ENCODE measurements around the gene URM1.

The URM1 gene

DNA sequence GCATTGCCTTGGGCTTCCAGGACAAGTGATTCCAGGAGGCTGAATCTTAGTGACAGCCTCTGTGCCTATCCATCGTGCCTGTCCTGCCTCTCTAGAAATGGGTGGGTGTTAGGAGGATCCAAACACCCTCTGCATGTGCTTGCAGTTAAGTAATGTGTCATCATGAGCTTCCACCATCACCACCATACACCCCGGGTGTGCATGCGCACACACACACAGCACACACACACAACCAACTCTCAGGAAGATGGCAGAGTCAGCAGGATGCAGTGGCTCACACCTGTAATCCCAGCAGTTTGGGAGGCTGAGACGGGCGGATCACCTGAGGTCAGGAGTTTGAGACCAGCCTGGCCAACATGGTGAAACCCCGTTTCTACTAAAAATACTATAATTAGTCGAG lies 26.7 kb downstream of the URM1 start:
- Histone ChIP-seq H3K4me2 (ENCODE audit: low read depth, low read length) (no peak overlapping the region), H3K9me3 (replicated peaks; ENCODE audit: insufficient read depth, low read length) (no peaks in the 10 kb centered on the region), H3K79me2 (ENCODE audit: low read length) (no peaks in the 10 kb centered on the region), H3K27ac (ENCODE audit: low read length) (no peak overlapping the region), H3K4me3 (ENCODE audit: low read length) (no peak overlapping the region), H3K36me3 (replicated peaks; ENCODE audit: insufficient read depth, low read length) (no peaks in the 10 kb centered on the region), H2AFZ (ENCODE audit: low read length) (no peak overlapping the region), H4K20me1 (ENCODE audit: insufficient read depth, low read length) (no peaks in the 10 kb centered on the region), H3K27me3 (replicated peaks; ENCODE audit: insufficient read depth, low read length) (0 out of 2 replicates have a peak, but pooled peaks cover 7% of the 10 kb centered on the region), H3K9me2 (replicated peaks; ENCODE audit: insufficient read depth, low read length) (no peaks in the 10 kb centered on the region), H3F3A (ENCODE audit: insufficient read depth, low read length) (no peaks in the 10 kb centered on the region), H3K9ac (ENCODE audit: low read length) (no peak overlapping the region), H3K4me1 (ENCODE audit: low read length) (no peaks in the 10 kb centered on the region)
- DNase-seq = no peak
- TF ChIP-seq, protein P1, sequence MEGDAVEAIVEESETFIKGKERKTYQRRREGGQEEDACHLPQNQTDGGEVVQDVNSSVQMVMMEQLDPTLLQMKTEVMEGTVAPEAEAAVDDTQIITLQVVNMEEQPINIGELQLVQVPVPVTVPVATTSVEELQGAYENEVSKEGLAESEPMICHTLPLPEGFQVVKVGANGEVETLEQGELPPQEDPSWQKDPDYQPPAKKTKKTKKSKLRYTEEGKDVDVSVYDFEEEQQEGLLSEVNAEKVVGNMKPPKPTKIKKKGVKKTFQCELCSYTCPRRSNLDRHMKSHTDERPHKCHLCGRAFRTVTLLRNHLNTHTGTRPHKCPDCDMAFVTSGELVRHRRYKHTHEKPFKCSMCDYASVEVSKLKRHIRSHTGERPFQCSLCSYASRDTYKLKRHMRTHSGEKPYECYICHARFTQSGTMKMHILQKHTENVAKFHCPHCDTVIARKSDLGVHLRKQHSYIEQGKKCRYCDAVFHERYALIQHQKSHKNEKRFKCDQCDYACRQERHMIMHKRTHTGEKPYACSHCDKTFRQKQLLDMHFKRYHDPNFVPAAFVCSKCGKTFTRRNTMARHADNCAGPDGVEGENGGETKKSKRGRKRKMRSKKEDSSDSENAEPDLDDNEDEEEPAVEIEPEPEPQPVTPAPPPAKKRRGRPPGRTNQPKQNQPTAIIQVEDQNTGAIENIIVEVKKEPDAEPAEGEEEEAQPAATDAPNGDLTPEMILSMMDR (IDR thresholded peaks at IDR 0.05; ENCODE audit: low read length) = no peak
- TF ChIP-seq EZH2 (optimal IDR thresholded peaks at IDR 0.05; ENCODE audit: low read depth, low read length) = no peak
- no peak for TF ChIP-seq EZH2phosphoT487 (IDR thresholded peaks at IDR 0.05; ENCODE audit: low read length)

GRCh38 chr9:128399861-128400260 lies 28.7 kb downstream of the URM1 start:
- no peaks in the 10 kb centered on the region for H3K36me3 ChIP-seq (replicated peaks; ENCODE audit: insufficient read depth, low read length)
- H3K9ac ChIP-seq (ENCODE audit: low read length) = no peak overlapping the region
- H3K27ac ChIP-seq (ENCODE audit: low read length) = no peak overlapping the region
- no peak overlapping the region for H3K4me3 ChIP-seq (ENCODE audit: low read length)
- H3K79me2 ChIP-seq (ENCODE audit: low read length) = no peaks in the 10 kb centered on the region
- no peaks in the 10 kb centered on the region for H3K4me1 ChIP-seq (ENCODE audit: low read length)
- H3K4me2 ChIP-seq (ENCODE audit: low read depth, low read length) = no peak overlapping the region
- H2AFZ ChIP-seq (ENCODE audit: low read length) = no peak overlapping the region
- TF ChIP-seq EZH2phosphoT487 (IDR thresholded peaks at IDR 0.05; ENCODE audit: low read length) = no peak
- TF ChIP-seq EZH2 (optimal IDR thresholded peaks at IDR 0.05; ENCODE audit: low read depth, low read length) = no peak
- TF ChIP-seq, protein P1 (IDR thresholded peaks at IDR 0.05; ENCODE audit: low read length) = no peak
- H3F3A ChIP-seq (ENCODE audit: insufficient read depth, low read length) = no peaks in the 10 kb centered on the region
- H4K20me1 ChIP-seq (ENCODE audit: insufficient read depth, low read length) = no peaks in the 10 kb centered on the region
- 0 out of 2 replicates have a peak, but pooled peaks cover 7% of the 10 kb centered on the region for H3K27me3 ChIP-seq (replicated peaks; ENCODE audit: insufficient read depth, low read length)
- no peaks in the 10 kb centered on the region for H3K9me3 ChIP-seq (replicated peaks; ENCODE audit: insufficient read depth, low read length)
- DNase-seq = no peak
- no peaks in the 10 kb centered on the region for H3K9me2 ChIP-seq (replicated peaks; ENCODE audit: insufficient read depth, low read length)

DNA sequence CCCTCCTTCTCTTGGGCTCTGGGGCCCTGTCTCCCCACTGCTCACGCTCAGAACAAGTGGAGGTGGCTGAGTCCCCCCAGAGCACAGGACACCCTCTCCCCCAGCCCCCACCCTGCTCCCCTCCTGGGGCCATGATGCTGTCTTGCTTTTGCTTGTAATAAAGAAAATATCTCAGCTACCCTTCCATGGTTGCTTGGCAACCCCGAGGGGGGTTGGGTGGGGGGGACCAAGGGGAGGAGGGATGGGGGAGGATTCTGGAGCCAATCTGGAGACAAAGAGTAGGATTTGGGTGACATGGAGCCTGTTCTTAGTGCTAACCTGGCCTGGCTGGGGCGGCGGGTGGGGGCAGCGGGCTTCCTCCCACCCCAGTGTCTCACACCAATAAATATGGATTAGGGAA lies 33.4 kb downstream of the URM1 start:
- Histone ChIP-seq H3K4me2 (ENCODE audit: low read depth, low read length) (no peak overlapping the region), H3K36me3 (replicated peaks; ENCODE audit: insufficient read depth, low read length) (no peaks in the 10 kb centered on the region), H3K9ac (ENCODE audit: low read length) (no peak overlapping the region), H3K79me2 (ENCODE audit: low read length) (no peaks in the 10 kb centered on the region), H3K4me1 (ENCODE audit: low read length) (no peaks in the 10 kb centered on the region), H3K27ac (ENCODE audit: low read length) (no peak overlapping the region), H3K9me3 (replicated peaks; ENCODE audit: insufficient read depth, low read length) (no peaks in the 10 kb centered on the region), H3K27me3 (replicated peaks; ENCODE audit: insufficient read depth, low read length) (peaks cover 10% of the 10 kb centered on the region), H2AFZ (ENCODE audit: low read length) (no peak overlapping the region), H3K9me2 (replicated peaks; ENCODE audit: insufficient read depth, low read length) (no peaks in the 10 kb centered on the region), H4K20me1 (ENCODE audit: insufficient read depth, low read length) (no peaks in the 10 kb centered on the region), H3K4me3 (ENCODE audit: low read length) (no peak overlapping the region), H3F3A (ENCODE audit: insufficient read depth, low read length) (no peaks in the 10 kb centered on the region)
- no peak for DNase-seq
- TF ChIP-seq, protein P1 (IDR thresholded peaks at IDR 0.05; ENCODE audit: low read length) = no peak
- TF ChIP-seq EZH2 (optimal IDR thresholded peaks at IDR 0.05; ENCODE audit: low read depth, low read length) (no peak), EZH2phosphoT487 (IDR thresholded peaks at IDR 0.05; ENCODE audit: low read length) (no peak)
